Activated naive CD8-positive, alpha-beta T cell treated with anti-CD3 and anti-CD28 coated beads, Interleukin-2, amount 10 ng/mL, durations not matched to agents 7 days and 5 days (primary cell): Measurements from ENCODE around the gene RFPL2. TPM values are rescaled to one million over a fixed set of nuclear protein-coding genes. Genes with fewer than 3 reads are reported as not detected.
"Not testable (repeated sequence)": the region's sequence is repeated elsewhere in the genome, so short reads cannot be mapped to it uniquely, and the experiment has no call there.

Source experiments
- ATAC-seq: fragments of 150-1000 bp; cut with Tn5 transposase; one replicate; pipeline ENCODE4 v1.10.0; 2021; ENCODE audit warnings: low read depth, moderate library complexity
- POLR2A ChIA-PET: fragments of 350-600 bp; sonication (Branson Sonifier 250); formaldehyde crosslinking; loops from one replicate; lab custom pipeline; 2021; ENCODE audit warnings: antibody characterized with exemption; lab: Charles Lee
- DNase-seq: peaks from one replicate; pipeline ENCODE4 v3.0.0; 2021
- H3K27ac Mint-ChIP-seq: one replicate; pipeline ENCODE4 v1.8.0; 2022; ENCODE audit warnings: mild to moderate bottlenecking, mixed read lengths
- H3K27me3 Mint-ChIP-seq: one replicate; pipeline ENCODE4 v1.8.0; 2022; ENCODE audit warnings: mild to moderate bottlenecking, moderate library complexity, mixed read lengths
- H3K36me3 Mint-ChIP-seq: one replicate; pipeline ENCODE4 v1.8.0; 2021; ENCODE audit warnings: mild to moderate bottlenecking, mixed read lengths
- H3K4me1 Mint-ChIP-seq: one replicate; pipeline ENCODE4 v1.8.0; 2021; ENCODE audit warnings: mixed read lengths
- H3K4me3 Mint-ChIP-seq: one replicate; pipeline ENCODE4 v1.8.0; 2022; ENCODE audit warnings: mild to moderate bottlenecking, moderate library complexity, mixed read lengths
- H3K9me3 Mint-ChIP-seq: one replicate; pipeline ENCODE4 v1.8.0; 2021; ENCODE audit warnings: mixed read lengths
- total RNA-seq, 2 experiments: library from RNA; stranded (reverse); gene quantifications; one replicate each; pipeline ENCODE4 v1.2.3, GENCODE V29; 2021

RFPL2 gene
- total RNA-seq, 2 experiments from 2014 or later = not detected

DNA sequence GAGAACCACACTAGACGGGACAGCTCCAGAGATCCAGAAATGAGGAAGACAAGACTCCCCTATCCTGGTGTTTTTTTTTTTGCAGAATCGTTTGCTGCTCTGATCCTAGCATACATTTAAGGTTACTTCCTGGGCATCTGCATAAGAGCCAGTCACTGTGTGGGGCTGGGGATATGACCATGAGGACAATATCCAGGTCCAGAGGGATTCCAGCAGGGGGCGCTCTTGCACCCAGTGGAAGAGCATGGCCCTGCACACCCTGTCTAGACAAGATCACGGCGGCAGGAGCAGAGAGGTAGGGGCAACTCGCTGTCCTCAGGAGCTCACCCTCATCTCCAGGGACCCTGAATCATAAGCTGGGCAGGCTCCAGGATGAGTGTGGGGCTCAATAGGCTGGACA is 64.2 kb downstream of the RFPL2 start:
- not testable (repeated sequence) for H3K4me3 Mint-ChIP-seq, DNase-seq, H3K27me3 Mint-ChIP-seq, H3K9me3 Mint-ChIP-seq, H3K36me3 Mint-ChIP-seq, H3K27ac Mint-ChIP-seq
- peaks cover 55% of the 10 kb centered on the region for H3K4me1 Mint-ChIP-seq
- peak; percentile 59 for ATAC-seq
- POLR2A ChIA-PET = interaction anchor here (0.6 kb wide), 1 partner anchor 117 kb away, joined by 3 read pairs; no protein-coding TSS in a partner anchor

Other genes starting within 250 kb of the RFPL2 start
- gene SLC5A1, start 161.8 kb downstream of the RFPL2 start, total RNA-seq = not detected
- gene C22orf42, start 45.8 kb downstream of the RFPL2 start, total RNA-seq = not detected
- not detected for gene SLC5A4, start 50.3 kb upstream of the RFPL2 start, total RNA-seq
- gene RFPL3, start 152.8 kb upstream of the RFPL2 start, total RNA-seq = not detected
- 10 to 100 TPM; 53.0 to 57.2 TPM for gene RTCB, start 207.2 kb upstream of the RFPL2 start, total RNA-seq